DOHH2 (cell line): ENCODE measurements around the gene TNFSF10.

Source experiments
- H3F3A ChIP-seq: fragments of 200-600 bp; sonication (generic), shearing (Covaris generic); 2 replicates; pipeline ENCODE4 v1.6.0; 2016; ENCODE audit warnings: antibody characterized with exemption, mild to moderate bottlenecking; ENCODE audit not compliant: control insufficient read depth, insufficient read depth
- H3K27ac ChIP-seq: fragments of 200-600 bp; sonication (generic); 2 replicates; pipeline ENCODE4 v1.5.1; 2014; ENCODE audit warnings: low read depth, mild to moderate bottlenecking, low read length, moderate library complexity
- H3K27me3 ChIP-seq: fragments of 200-600 bp; sonication (generic); 2 replicates; pipeline ENCODE4 v1.6.1; 2014; ENCODE audit warnings: mild to moderate bottlenecking, low read length, mixed read lengths; ENCODE audit not compliant: control insufficient read depth
- H3K36me3 ChIP-seq: fragments of 200-600 bp; sonication (generic); 2 replicates; pipeline ENCODE4 v1.6.1; 2014; ENCODE audit warnings: mild to moderate bottlenecking, low read length, moderate library complexity, mixed read lengths; ENCODE audit not compliant: control insufficient read depth
- H3K4me1 ChIP-seq: fragments of 200-600 bp; sonication (generic); 2 replicates; pipeline ENCODE4 v1.6.1; 2014; ENCODE audit warnings: mild to moderate bottlenecking, low read length, mixed read lengths; ENCODE audit not compliant: control insufficient read depth
- H3K4me2 ChIP-seq: fragments of 200-600 bp; sonication (generic); 2 replicates; pipeline ENCODE4 v1.6.0; 2014; ENCODE audit warnings: mild to moderate bottlenecking, low read length, moderate library complexity
- H3K4me3 ChIP-seq: fragments of 200-600 bp; sonication (generic); 2 replicates; pipeline ENCODE4 v1.5.1; 2014; ENCODE audit warnings: mild to moderate bottlenecking, low read length, mixed read lengths
- H3K79me2 ChIP-seq: fragments of 200-600 bp; sonication (generic); 2 replicates; pipeline ENCODE4 v1.6.1; 2014; ENCODE audit warnings: mild to moderate bottlenecking, low read length, mixed read lengths; ENCODE audit not compliant: control insufficient read depth
- H3K9me2 ChIP-seq: fragments of 200-600 bp; sonication (generic); replicated peaks from 2 replicates; pipeline ENCODE4 v1.6.1; 2014; ENCODE audit warnings: mild to moderate bottlenecking, low read length, mixed read lengths; ENCODE audit not compliant: control insufficient read depth
- H3K9me3 ChIP-seq: fragments of 200-600 bp; sonication (generic); 2 replicates; pipeline ENCODE4 v1.6.1; 2014; ENCODE audit warnings: antibody characterized with exemption, low read length, mixed read lengths; ENCODE audit not compliant: control insufficient read depth, insufficient read depth
- H4K20me1 ChIP-seq: fragments of 200-600 bp; sonication (generic); 2 replicates; pipeline ENCODE4 v1.6.0; 2014; ENCODE audit warnings: low read depth, mild to moderate bottlenecking, antibody characterized with exemption, low read length, moderate library complexity; ENCODE audit not compliant: control insufficient read depth, insufficient read depth
- EZH2phosphoT487 ChIP-seq: fragments of 200-600 bp; sonication (generic); IDR thresholded peaks from 2 replicates; pipeline ENCODE4 v1.6.1; 2017; ENCODE audit warnings: borderline replicate concordance, mild to moderate bottlenecking, antibody characterized with exemption, low read length, moderate library complexity, mixed read lengths
- TF ChIP-seq, protein P1 (sequence below): fragments of 200-600 bp; sonication (generic); IDR thresholded peaks from one replicate; pipeline ENCODE4 v1.5.1; 2014; ENCODE audit warnings: antibody characterized with exemption, mild to moderate bottlenecking, low read depth, low read length; ENCODE audit not compliant: poor library complexity, severe bottlenecking

TNFSF10 gene

DNA sequence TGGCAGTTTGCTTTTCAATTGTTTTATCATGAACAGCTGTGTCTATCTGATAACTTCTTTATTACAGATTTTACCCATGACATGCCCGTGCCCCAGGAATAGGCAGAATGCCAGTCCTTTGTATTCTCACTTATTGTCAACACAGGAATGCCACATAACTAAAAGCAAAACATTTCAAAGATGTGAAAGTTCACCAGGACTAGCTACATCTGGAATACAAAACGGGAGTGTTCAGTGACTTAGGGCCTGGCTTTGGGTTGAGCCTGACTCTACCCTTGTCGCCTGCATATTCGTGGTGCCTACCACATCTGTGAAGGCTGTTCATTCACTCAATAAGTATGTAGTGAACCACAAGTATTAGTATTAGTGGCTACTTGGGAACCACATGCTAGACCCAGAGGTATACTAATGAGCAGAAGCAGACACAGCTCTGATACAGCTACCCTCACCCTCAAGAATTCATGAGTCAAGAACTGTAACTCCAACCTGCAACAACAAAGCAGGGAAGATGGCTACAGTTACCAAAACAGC is 2.9 kb downstream of the TNFSF10 start:
- Histone ChIP-seq H3K36me3 (no peaks in the 10 kb centered on the region), H3K9me3 (no peaks in the 10 kb centered on the region), H3F3A (no peaks in the 10 kb centered on the region), H3K27me3 (no peaks in the 10 kb centered on the region), H3K9me2 (no peaks in the 10 kb centered on the region), H3K4me2 (no peak overlapping the region), H3K27ac (no peak overlapping the region), H4K20me1 (no peaks in the 10 kb centered on the region), H3K79me2 (no peaks in the 10 kb centered on the region), H3K4me1 (peaks cover 24% of the 10 kb centered on the region), H3K4me3 (no peak overlapping the region)
- TF ChIP-seq EZH2phosphoT487 = no peak
- TF ChIP-seq, protein P1, sequence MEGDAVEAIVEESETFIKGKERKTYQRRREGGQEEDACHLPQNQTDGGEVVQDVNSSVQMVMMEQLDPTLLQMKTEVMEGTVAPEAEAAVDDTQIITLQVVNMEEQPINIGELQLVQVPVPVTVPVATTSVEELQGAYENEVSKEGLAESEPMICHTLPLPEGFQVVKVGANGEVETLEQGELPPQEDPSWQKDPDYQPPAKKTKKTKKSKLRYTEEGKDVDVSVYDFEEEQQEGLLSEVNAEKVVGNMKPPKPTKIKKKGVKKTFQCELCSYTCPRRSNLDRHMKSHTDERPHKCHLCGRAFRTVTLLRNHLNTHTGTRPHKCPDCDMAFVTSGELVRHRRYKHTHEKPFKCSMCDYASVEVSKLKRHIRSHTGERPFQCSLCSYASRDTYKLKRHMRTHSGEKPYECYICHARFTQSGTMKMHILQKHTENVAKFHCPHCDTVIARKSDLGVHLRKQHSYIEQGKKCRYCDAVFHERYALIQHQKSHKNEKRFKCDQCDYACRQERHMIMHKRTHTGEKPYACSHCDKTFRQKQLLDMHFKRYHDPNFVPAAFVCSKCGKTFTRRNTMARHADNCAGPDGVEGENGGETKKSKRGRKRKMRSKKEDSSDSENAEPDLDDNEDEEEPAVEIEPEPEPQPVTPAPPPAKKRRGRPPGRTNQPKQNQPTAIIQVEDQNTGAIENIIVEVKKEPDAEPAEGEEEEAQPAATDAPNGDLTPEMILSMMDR = no peak

DNA sequence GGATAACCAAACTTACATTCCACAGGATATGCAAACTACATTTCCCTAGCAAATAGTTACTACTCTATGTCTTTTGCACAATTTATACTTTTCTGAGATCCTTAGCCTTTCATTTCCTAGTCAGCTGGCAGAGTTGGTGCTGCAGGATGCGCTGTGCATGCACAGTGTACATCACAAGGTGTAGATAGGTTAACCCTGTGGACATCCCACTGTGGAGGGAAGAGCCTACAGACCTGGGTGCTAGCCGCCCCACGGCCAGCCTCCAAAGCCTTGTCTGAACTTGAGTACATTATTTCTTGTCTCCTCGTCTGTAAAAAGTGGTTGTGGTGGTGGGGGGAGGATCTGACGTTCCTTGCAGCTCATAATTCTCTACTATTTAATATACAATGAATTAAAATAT is 3.5 kb downstream of the TNFSF10 start:
- no peak overlapping the region for H3K4me2 ChIP-seq
- no peaks in the 10 kb centered on the region for H3K79me2 ChIP-seq
- no peak overlapping the region for H3K27ac ChIP-seq
- no peak overlapping the region for H3K4me3 ChIP-seq
- no peaks in the 10 kb centered on the region for H3K27me3 ChIP-seq
- H3K4me1 ChIP-seq = peaks cover 24% of the 10 kb centered on the region
- no peaks in the 10 kb centered on the region for H3K9me3 ChIP-seq
- H4K20me1 ChIP-seq = no peaks in the 10 kb centered on the region
- no peaks in the 10 kb centered on the region for H3K36me3 ChIP-seq
- no peaks in the 10 kb centered on the region for H3F3A ChIP-seq
- H3K9me2 ChIP-seq = no peaks in the 10 kb centered on the region
- TF ChIP-seq, protein P1 = no peak
- TF ChIP-seq EZH2phosphoT487 = no peak

DNA sequence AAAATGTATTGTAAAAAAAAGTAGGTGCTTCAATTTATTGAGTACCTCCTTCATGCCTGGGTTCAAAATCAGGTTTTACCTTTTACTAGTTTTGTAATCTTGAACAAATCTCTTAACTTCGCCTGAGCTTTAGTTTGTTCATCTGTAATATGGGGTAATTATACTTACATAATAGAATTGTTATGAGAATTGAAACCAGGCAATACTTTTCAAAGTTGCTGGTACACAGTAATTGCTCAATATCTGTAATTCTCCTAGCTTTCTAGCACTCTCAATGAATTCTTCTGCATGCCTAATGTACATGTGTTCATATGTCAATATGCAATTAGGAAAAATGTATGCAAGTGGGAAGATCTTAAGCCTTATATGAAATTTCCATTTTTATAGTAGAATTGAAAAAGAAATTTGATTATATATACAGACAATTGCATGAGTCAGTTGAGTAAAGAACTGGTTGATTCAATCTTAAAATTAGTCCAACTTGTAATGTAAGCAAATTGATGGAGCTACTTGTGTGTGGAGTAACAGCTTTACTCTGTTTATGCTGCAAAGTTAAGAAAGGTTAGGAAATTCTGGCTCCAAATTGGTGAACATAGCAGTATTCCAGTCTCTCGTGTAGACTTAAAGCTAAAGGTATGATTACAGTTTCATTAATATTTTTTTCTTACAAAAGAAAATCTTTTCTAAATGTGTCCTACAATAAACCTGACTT is 4.1 kb downstream of the TNFSF10 start:
- Histone ChIP-seq H3K27ac (no peak overlapping the region), H3K36me3 (no peaks in the 10 kb centered on the region), H3K9me2 (no peaks in the 10 kb centered on the region), H3K9me3 (no peaks in the 10 kb centered on the region), H4K20me1 (no peaks in the 10 kb centered on the region), H3K4me2 (no peak overlapping the region), H3F3A (no peaks in the 10 kb centered on the region), H3K79me2 (no peaks in the 10 kb centered on the region), H3K4me1 (peaks cover 24% of the 10 kb centered on the region), H3K4me3 (no peak overlapping the region), H3K27me3 (no peaks in the 10 kb centered on the region)
- no peak for TF ChIP-seq EZH2phosphoT487
- TF ChIP-seq, protein P1 = no peak
